HEK293 (cell line): ENCODE results near the gene EFNB1.
"Not testable (repeated sequence)": the region's sequence is repeated elsewhere in the genome, so short reads cannot be mapped to it uniquely, and the experiment has no call there.

Experiments used
- CTCF ChIA-PET: fragments of 350-600 bp; formaldehyde crosslinking; extraction: SDS; loops from one replicate; lab custom pipeline; 2021; ENCODE audit warnings: antibody characterized with exemption; lab: Yijun Ruan, JAX
- POLR2A ChIA-PET: fragments of 300-600 bp; formaldehyde crosslinking; extraction: SDS; loops from one replicate; lab custom pipeline; 2020; ENCODE audit warnings: antibody characterized with exemption, inconsistent platforms; lab: Yijun Ruan, JAX
- H3K27ac ChIP-seq: fragments of 200-500 bp; sonication (Bioruptor generic); 2 replicates; pipeline ENCODE4 v1.5.1; 2014; ENCODE audit warnings: low read depth, low read length, control low read depth, inconsistent platforms; ENCODE audit errors: extremely low read depth
- H3K36me3 ChIP-seq, 2 experiments: fragments of 200-500 bp in 1 of 2; sonication (Bioruptor generic) in 1 of 2; 1 replicate in 1 of 2; 2 replicates in 1 of 2; pipeline ENCODE4 v1.5.1; 2014 to 2017; ENCODE audit warnings: inconsistent platforms in 2 of 2, low read length in 2 of 2; ENCODE audit not compliant: control insufficient read depth in 2 of 2, insufficient read depth in 1 of 2
- H3K4me1 ChIP-seq: fragments of 200-500 bp; sonication (Bioruptor generic); 2 replicates; pipeline ENCODE4 v1.5.1; 2014; ENCODE audit warnings: mild to moderate bottlenecking, low read length, inconsistent platforms; ENCODE audit not compliant: control insufficient read depth, insufficient read depth
- H3K4me3 ChIP-seq: 2 replicates; pipeline ENCODE4 v1.5.1; 2011; ENCODE audit warnings: low read depth, mild to moderate bottlenecking, control low read depth, low read length, moderate library complexity
- H3K9me3 ChIP-seq: fragments of 200-500 bp; sonication (Bioruptor generic); 2 replicates; pipeline ENCODE4 v1.5.1; 2014; ENCODE audit warnings: low read depth, low read length, inconsistent platforms; ENCODE audit not compliant: control insufficient read depth, insufficient read depth
- HOXA7 ChIP-seq: sonication (generic); formaldehyde crosslinking; IDR thresholded peaks from 2 replicates; pipeline ENCODE4 v1.8.1; 2022; ENCODE audit warnings: missing genetic modification reagents, borderline replicate concordance
- KLF1 ChIP-seq: fragments of 450-650 bp; formaldehyde crosslinking; IDR thresholded peaks from 2 replicates; pipeline ENCODE4 v1.5.1; 2016; ENCODE audit warnings: missing biosample characterization, missing genetic modification characterization
- PBX3 ChIP-seq: sonication (generic); formaldehyde crosslinking; IDR thresholded peaks from 2 replicates; pipeline ENCODE4 v1.8.1; 2022; ENCODE audit warnings: mild to moderate bottlenecking, moderate library complexity, missing genetic modification reagents
- RBAK ChIP-seq: fragments of 450-650 bp; formaldehyde crosslinking; IDR thresholded peaks from 2 replicates; pipeline ENCODE4 v1.5.1; 2016; ENCODE audit warnings: missing biosample characterization, missing genetic modification characterization
- SALL2 ChIP-seq: fragments of 450-650 bp; formaldehyde crosslinking; IDR thresholded peaks from 2 replicates; pipeline ENCODE4 v1.5.0; 2017; ENCODE audit warnings: missing biosample characterization, mild to moderate bottlenecking, missing genetic modification characterization, borderline replicate concordance
- YY2 ChIP-seq: fragments of 450-650 bp; formaldehyde crosslinking; IDR thresholded peaks from 2 replicates; pipeline ENCODE4 v1.5.1; 2016; ENCODE audit warnings: missing biosample characterization, missing genetic modification characterization
- ZBTB1 ChIP-seq: fragments of 450-650 bp; formaldehyde crosslinking; IDR thresholded peaks from 2 replicates; pipeline ENCODE4 v1.5.1; 2016; ENCODE audit warnings: missing biosample characterization, missing genetic modification characterization
- ZBTB44 ChIP-seq: fragments of 450-650 bp; IDR thresholded peaks from 2 replicates; pipeline ENCODE4 v1.5.1; 2018; ENCODE audit warnings: missing biosample characterization, mild to moderate bottlenecking, missing genetic modification characterization
- ZNF114 ChIP-seq: fragments of 450-650 bp; formaldehyde crosslinking; IDR thresholded peaks from 2 replicates; pipeline ENCODE4 v1.5.0; 2017; ENCODE audit warnings: missing biosample characterization, missing genetic modification characterization
- ZNF202 ChIP-seq: fragments of 450-650 bp; formaldehyde crosslinking; IDR thresholded peaks from 2 replicates; pipeline ENCODE4 v1.5.1; 2016; ENCODE audit warnings: missing biosample characterization, missing genetic modification characterization, borderline replicate concordance
- ZNF302 ChIP-seq: fragments of 450-650 bp; formaldehyde crosslinking; IDR thresholded peaks from 2 replicates; pipeline ENCODE4 v1.5.1; 2016; ENCODE audit warnings: missing biosample characterization, missing genetic modification characterization, low read depth
- ZNF37A ChIP-seq: fragments of 450-650 bp; IDR thresholded peaks from 2 replicates; pipeline ENCODE4 v1.5.1; 2018; ENCODE audit warnings: missing biosample characterization, missing genetic modification characterization
- ZNF48 ChIP-seq: fragments of 450-650 bp; formaldehyde crosslinking; IDR thresholded peaks from 2 replicates; pipeline ENCODE4 v1.5.1; 2016; ENCODE audit warnings: missing biosample characterization, missing genetic modification characterization
- ZNF510 ChIP-seq: fragments of 450-650 bp; formaldehyde crosslinking; IDR thresholded peaks from 2 replicates; pipeline ENCODE4 v1.5.1; 2018; ENCODE audit warnings: mild to moderate bottlenecking, missing genetic modification characterization, missing biosample characterization; ENCODE audit not compliant: insufficient replicate concordance
- ZNF548 ChIP-seq: fragments of 450-650 bp; formaldehyde crosslinking; IDR thresholded peaks from 2 replicates; pipeline ENCODE4 v1.5.1; 2016; ENCODE audit warnings: missing biosample characterization, missing genetic modification characterization
- ZNF549 ChIP-seq: fragments of 450-650 bp; IDR thresholded peaks from 2 replicates; pipeline ENCODE4 v1.5.1; 2018; ENCODE audit warnings: missing biosample characterization, missing genetic modification characterization, mild to moderate bottlenecking, inconsistent platforms, moderate library complexity
- ZNF585B ChIP-seq: fragments of 450-650 bp; formaldehyde crosslinking; IDR thresholded peaks from 2 replicates; pipeline ENCODE4 v1.5.1; 2016; ENCODE audit warnings: missing biosample characterization, missing genetic modification characterization
- ZNF768 ChIP-seq: fragments of 450-650 bp; formaldehyde crosslinking; IDR thresholded peaks from 2 replicates; pipeline ENCODE4 v1.5.1; 2018; ENCODE audit warnings: missing biosample characterization, mild to moderate bottlenecking, missing genetic modification characterization
- TF ChIP-seq, protein P1 (sequence below): fragments of 450-650 bp; formaldehyde crosslinking; IDR thresholded peaks from 2 replicates; pipeline ENCODE4 v1.5.1; 2016; ENCODE audit warnings: missing biosample characterization, missing genetic modification characterization

The EFNB1 gene

DNA sequence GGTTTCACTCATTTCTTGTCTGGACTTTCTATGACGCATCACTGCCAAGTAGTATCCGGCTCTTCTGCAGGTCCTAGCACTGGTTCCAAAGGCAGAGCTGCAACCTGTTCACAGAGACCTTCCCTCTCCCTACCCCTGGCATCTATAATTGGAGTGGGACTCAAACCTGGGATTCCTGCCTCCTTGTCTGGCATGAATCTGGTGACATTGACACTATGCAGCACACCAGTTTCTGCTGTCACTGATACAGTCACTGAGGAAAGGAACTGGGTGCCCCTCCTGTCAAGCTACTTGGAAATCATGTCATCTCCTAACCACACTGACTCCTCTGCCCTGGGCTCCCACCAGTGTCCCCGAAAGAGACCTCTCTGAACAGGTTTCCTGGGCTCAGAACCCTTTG is 33.1 kb upstream of the EFNB1 start:
- TF ChIP-seq RBAK (tag by site-specific recombination) (no peak), ZNF114 (tag by site-specific recombination) (no peak), ZNF510 (tag by site-specific recombination) (no peak), ZNF768 (tag by site-specific recombination) (no peak), KLF1 (tag by site-specific recombination) (no peak), ZNF548 (no peak), ZNF48 (tag by site-specific recombination) (no peak), PBX3 (CRISPR knock-in tag) (no peak), HOXA7 (CRISPR knock-in tag) (no peak), ZNF37A (tag by site-specific recombination) (no peak), ZBTB44 (no peak), ZNF302 (tag by site-specific recombination) (no peak)
- H3K27ac ChIP-seq = no peak overlapping the region
- ChIA-PET POLR2A (no interaction called here), CTCF (no interaction called here)
- H3K9me3 ChIP-seq = peaks cover 6% of the 10 kb centered on the region
- no peaks in the 10 kb centered on the region for H3K36me3 ChIP-seq
- H3K4me1 ChIP-seq = no peaks in the 10 kb centered on the region
- no peak overlapping the region for H3K4me3 ChIP-seq

DNA sequence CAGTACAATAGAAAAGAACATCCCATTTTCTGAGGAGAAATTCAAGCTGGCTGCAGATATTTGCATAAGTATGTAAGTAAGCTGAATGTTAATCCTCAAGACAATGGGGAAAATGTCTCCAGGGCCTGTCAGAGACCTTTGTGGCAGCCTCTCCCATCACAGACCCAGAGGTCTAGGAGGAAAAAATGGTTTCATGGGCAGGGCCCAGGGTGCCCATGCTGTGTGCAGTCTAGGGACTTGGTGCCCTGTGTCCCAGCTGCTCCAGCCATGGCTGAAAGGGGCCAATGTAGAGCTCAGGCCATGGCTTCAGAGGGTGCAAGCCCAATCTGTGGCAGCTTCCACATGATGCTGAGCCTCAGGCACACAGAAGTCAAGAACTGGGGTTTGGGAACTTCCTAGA is 30.4 kb upstream of the EFNB1 start:
- H3K4me3 ChIP-seq, POLR2A ChIA-PET, H3K4me1 ChIP-seq, H3K9me3 ChIP-seq, H3K27ac ChIP-seq, H3K36me3 ChIP-seq: not testable (repeated sequence)
- peak; percentile 94 for TF ChIP-seq ZNF585B (tag by site-specific recombination)
- CTCF ChIA-PET = interaction anchor here (1.3 kb wide), 1 partner anchor 601 kb away, joined by 4 read pairs; no protein-coding TSS in a partner anchor

GRCh38 chrX:68801737-68802290 is 27.0 kb upstream of the EFNB1 start:
- POLR2A ChIA-PET = no interaction called here
- no peak for TF ChIP-seq ZNF549 (tag by site-specific recombination)
- no peak for TF ChIP-seq YY2 (tag by site-specific recombination)
- no peak for TF ChIP-seq ZNF202
- TF ChIP-seq SALL2 (tag by site-specific recombination) = no peak
- TF ChIP-seq ZBTB1 = no peak
- TF ChIP-seq, protein P1, sequence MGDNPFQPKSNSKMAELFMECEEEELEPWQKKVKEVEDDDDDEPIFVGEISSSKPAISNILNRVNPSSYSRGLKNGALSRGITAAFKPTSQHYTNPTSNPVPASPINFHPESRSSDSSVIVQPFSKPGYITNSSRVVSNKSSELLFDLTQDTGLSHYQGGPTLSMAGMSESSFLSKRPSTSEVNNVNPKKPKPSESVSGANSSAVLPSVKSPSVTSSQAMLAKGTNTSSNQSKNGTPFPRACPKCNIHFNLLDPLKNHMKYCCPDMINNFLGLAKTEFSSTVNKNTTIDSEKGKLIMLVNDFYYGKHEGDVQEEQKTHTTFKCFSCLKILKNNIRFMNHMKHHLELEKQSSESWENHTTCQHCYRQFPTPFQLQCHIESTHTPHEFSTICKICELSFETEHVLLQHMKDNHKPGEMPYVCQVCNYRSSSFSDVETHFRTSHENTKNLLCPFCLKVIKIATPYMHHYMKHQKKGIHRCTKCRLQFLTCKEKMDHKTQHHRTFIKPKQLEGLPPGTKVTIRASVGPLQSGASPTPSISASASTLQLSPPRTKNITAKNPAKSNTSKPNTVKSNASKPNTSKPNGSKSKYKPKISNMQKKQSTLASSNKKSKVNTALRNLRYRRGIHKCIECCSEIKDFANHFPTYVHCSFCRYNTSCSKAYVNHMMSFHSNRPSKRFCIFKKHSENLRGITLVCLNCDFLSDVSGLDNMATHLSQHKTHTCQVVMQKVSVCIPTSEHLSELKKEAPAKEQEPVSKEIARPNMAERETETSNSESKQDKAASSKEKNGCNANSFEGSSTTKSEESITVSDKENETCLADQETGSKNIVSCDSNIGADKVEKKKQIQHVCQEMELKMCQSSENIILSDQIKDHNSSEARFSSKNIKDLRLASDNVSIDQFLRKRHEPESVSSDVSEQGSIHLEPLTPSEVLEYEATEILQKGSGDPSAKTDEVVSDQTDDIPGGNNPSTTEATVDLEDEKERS (tag by site-specific recombination) = no peak
- peaks cover 6% of the 10 kb centered on the region for H3K9me3 ChIP-seq
- H3K4me1 ChIP-seq = no peaks in the 10 kb centered on the region
- H3K27ac ChIP-seq = no peak overlapping the region
- no peaks in the 10 kb centered on the region for H3K36me3 ChIP-seq
- no peak overlapping the region for H3K4me3 ChIP-seq
- CTCF ChIA-PET = interaction anchor here (0.7 to 0.8 kb wide), 2 partner anchors 9 to 144 kb away, joined by 3 read pairs; no protein-coding TSS in a partner anchor
